Mucosa of rectum (tissue), 2 donors: ENCODE data around the gene RASGRF2.
"Not testable (repeated sequence)": the region's sequence is repeated elsewhere in the genome, so short reads cannot be mapped to it uniquely, and the experiment has no call there.

ENCODE experiments used
- H3K27ac ChIP-seq, 2 donors: one replicate each; pipeline ENCODE4 v1.7.0; 2013; ENCODE audit warnings: inconsistent platforms in 2 of 2, low read depth in 2 of 2, low read length in 2 of 2
- H3K27me3 ChIP-seq, 2 donors: one replicate each; pipeline ENCODE4 v1.7.0; 2013; ENCODE audit warnings: low read length in 2 of 2; ENCODE audit not compliant: control insufficient read depth in 2 of 2, insufficient read depth in 2 of 2
- H3K36me3 ChIP-seq, 2 donors: one replicate each; pipeline ENCODE4 v1.7.0; 2013; ENCODE audit warnings: low read length in 2 of 2; ENCODE audit not compliant: control insufficient read depth in 2 of 2, insufficient read depth in 2 of 2
- H3K4me1 ChIP-seq, 2 donors: one replicate each; pipeline ENCODE4 v1.7.0; 2013; ENCODE audit warnings: low read length in 2 of 2, mild to moderate bottlenecking in 1 of 2; ENCODE audit not compliant: control insufficient read depth in 2 of 2, insufficient read depth in 2 of 2
- H3K4me3 ChIP-seq, 2 donors: one replicate each; pipeline ENCODE4 v1.7.0; 2013; ENCODE audit warnings: low read length in 2 of 2
- H3K9ac ChIP-seq, 2 donors: one replicate each; pipeline ENCODE4 v1.7.0; 2013; ENCODE audit warnings: low read length in 2 of 2, low read depth in 1 of 2, mild to moderate bottlenecking in 1 of 2
- H3K9me3 ChIP-seq, 2 donors: one replicate each; pipeline ENCODE4 v1.7.0; 2013; ENCODE audit warnings: low read length in 2 of 2; ENCODE audit not compliant: control insufficient read depth in 2 of 2
- donor health status: healthy.
- donor health status: Normal muscosa, but diverticular disease.

Gene RASGRF2

DNA sequence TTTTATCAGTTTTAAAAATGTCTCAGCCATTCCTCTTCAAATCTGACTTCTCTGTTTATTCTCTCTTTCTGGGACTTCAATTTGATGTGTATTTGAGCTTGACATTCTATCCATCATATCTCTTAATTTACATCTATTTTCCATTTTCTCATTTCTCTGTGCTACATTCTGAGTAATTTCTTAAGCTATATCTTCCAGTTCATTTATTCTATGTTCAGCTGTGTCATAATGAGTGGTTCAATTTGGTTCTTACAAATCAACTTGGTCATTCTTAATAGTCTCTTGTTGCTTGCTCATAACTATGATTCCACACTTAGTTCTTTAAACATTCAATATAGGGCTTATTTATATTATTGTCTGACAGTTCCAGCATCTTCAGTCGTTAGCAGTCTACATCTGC lies 289.8 kb downstream of the RASGRF2 start:
- Histone ChIP-seq H3K9me3 (no peaks in the 10 kb centered on the region), H3K27ac (no peak overlapping the region), H3K36me3 (no peaks in the 10 kb centered on the region), H3K4me3 (no peak overlapping the region), H3K27me3 (no peaks in the 10 kb centered on the region), H3K4me1 (no peaks in the 10 kb centered on the region), H3K9ac (no peak overlapping the region)

DNA sequence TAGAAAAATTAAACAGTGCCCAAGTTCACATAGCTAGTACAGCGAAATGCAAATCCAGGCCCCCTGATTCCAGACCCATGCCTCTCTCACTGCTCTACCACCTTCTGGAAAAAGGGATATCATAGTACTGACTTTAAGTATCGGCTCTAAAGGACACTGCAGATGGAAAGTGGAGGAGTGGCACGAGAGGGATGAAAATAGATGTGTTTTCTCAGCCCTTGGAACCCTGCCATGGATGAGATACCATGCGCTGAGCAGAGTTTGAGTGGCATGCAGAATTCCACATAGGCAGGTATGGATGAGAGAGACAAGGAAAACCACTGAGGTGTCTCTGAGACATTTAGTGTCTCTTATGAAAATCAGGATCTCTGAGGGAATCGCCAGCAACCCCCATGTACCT lies 291.8 kb downstream of the RASGRF2 start:
- H3K9ac ChIP-seq: no peak overlapping the region
- no peaks in the 10 kb centered on the region for H3K9me3 ChIP-seq
- H3K4me3 ChIP-seq: no peak overlapping the region
- H3K36me3 ChIP-seq: no peaks in the 10 kb centered on the region
- H3K27ac ChIP-seq: no peak overlapping the region
- no peaks in the 10 kb centered on the region for H3K27me3 ChIP-seq
- H3K4me1 ChIP-seq: no peaks in the 10 kb centered on the region

- Histone ChIP-seq H3K4me1 (no peaks in the 10 kb centered on the region), H3K36me3 (no peaks in the 10 kb centered on the region), H3K27ac (no peak overlapping the region), H3K4me3 (no peak overlapping the region), H3K9me3 (no peaks in the 10 kb centered on the region), H3K27me3 (no peaks in the 10 kb centered on the region), H3K9ac (no peak overlapping the region)
Observed at GRCh38 chr5:81252904-81253303, 292.7 kb downstream of the RASGRF2 start.

DNA sequence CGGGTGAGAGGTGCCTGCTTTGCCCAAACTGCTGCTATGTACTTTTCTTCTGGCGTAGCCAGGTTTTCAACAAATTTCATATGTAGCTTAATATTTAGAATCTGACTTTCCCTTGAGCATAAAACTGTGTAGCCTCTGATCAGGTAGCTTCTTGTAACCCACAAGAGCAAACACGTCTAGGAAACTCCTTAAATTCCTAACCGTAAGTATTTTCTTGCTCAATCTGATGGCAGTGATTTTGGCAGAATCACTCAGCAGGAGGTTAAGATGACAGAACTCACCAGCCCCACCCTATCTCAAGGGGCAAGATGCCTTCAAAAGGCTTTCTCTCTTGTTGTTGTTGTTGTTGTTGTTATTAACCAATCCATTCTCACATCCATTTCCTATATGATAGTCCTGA lies 293.7 kb downstream of the RASGRF2 start:
- H3K36me3 ChIP-seq: no peaks in the 10 kb centered on the region
- H3K9me3 ChIP-seq: no peaks in the 10 kb centered on the region
- no peak overlapping the region for H3K4me3 ChIP-seq
- H3K27ac ChIP-seq: no peak overlapping the region
- H3K9ac ChIP-seq: no peak overlapping the region
- H3K4me1 ChIP-seq: no peaks in the 10 kb centered on the region
- no peaks in the 10 kb centered on the region for H3K27me3 ChIP-seq

DNA sequence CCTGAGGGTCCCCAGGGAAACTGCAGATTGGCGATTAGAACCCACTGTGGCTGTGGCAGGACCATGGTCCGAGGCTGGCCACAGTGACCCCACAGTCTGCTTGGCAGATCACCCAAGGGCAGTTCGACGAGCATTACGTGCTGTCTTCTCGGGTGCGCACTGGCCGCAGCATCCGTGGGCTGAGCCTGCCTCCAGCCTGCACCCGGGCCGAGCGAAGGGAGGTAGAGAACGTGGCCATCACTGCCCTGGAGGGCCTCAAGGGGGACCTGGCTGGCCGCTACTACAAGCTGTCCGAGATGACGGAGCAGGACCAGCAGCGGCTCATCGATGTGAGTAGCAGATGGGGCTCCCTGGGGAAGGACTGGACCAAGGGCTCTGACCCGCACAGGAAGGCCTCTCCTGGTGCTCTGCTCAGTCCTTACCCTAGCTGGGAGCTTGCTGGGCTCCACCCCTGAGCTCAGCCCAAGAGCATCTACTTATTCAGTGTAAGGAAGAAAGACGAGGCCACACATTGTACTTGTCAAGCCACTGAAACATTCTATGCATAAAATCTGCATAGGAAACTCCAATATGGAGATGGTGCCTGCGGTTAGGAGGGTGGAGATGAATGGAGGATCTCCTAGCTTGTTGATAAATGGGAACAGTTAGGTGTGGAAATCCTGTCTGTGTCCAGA lies 294.9 kb downstream of the RASGRF2 start:
- Histone ChIP-seq H3K4me1 (no peaks in the 10 kb centered on the region), H3K36me3 (peaks cover 0 to 3% of the 10 kb centered on the region in 2 donors), H3K27me3 (no peaks in the 10 kb centered on the region), H3K9me3 (no peaks in the 10 kb centered on the region), H3K9ac (no peak overlapping the region), H3K4me3 (no peak overlapping the region), H3K27ac (no peak overlapping the region)

DNA sequence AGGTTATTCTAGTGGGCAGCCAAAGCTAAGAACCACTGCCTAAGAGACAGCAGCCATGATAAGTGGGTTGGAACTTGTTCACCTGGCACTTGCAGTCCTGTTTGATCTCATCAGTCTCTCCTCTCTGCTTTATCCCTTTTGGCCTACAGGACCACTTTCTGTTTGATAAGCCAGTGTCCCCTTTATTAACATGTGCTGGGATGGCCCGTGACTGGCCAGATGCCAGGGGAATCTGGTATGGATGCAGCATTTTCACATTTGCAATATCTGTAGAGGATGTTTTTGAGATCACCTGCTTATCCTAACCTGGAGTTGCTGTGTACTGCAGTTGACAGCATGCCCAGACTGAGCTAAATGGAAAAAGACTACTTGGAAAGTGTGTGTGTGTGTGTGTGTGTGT lies 296.6 kb downstream of the RASGRF2 start:
- Histone ChIP-seq H3K27me3 (no peaks in the 10 kb centered on the region), H3K9me3 (no peaks in the 10 kb centered on the region), H3K4me3 (no peak overlapping the region), H3K9ac (no peak overlapping the region), H3K4me1 (no peaks in the 10 kb centered on the region), H3K27ac (no peak overlapping the region), H3K36me3 (peaks cover 0 to 3% of the 10 kb centered on the region in 2 donors)

DNA sequence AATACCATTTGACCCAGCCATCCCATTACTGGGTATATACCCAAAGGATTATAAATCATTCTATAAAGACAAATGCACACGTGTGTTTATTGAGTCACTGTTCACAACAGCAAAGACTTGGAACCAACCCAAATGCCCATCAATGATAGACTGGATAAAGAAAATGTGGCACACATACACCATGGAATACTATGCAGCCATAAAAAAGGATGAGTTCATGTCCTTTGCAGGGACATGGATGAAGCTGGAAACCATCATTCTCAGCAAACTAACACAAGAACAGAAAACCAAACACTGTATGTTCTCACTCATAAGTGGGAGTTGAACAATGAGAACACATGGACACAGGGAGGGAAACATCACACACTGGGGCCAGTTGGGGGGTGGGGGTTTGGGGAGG lies 302.6 kb downstream of the RASGRF2 start:
- not testable (repeated sequence) for H3K4me3 ChIP-seq, H3K9me3 ChIP-seq, H3K27me3 ChIP-seq, H3K9ac ChIP-seq, H3K27ac ChIP-seq, H3K4me1 ChIP-seq, H3K36me3 ChIP-seq

DNA sequence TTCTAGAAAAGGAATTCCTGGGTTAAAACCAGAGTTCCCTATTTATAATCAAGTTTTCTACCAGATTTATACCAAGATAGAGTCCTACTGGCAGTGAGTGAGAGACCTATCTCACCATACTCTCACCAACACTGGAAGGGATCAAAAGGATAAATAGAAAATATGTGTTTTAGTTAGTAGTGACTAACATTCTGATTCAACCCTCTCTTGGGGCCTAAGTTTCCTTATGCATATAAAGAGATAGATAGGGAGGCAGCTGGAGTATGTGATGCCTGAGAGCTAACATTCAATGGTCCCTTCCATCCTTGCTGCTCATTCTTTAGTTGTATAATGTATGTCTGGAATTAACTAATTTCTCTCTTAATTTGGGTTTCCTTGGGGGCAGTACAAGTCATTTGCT lies 304.9 kb downstream of the RASGRF2 start:
- H3K9ac ChIP-seq: no peak overlapping the region
- no peaks in the 10 kb centered on the region for H3K9me3 ChIP-seq
- no peaks in the 10 kb centered on the region for H3K36me3 ChIP-seq
- no peaks in the 10 kb centered on the region for H3K27me3 ChIP-seq
- H3K4me1 ChIP-seq: no peaks in the 10 kb centered on the region
- no peak overlapping the region for H3K4me3 ChIP-seq
- H3K27ac ChIP-seq: no peak overlapping the region

DNA sequence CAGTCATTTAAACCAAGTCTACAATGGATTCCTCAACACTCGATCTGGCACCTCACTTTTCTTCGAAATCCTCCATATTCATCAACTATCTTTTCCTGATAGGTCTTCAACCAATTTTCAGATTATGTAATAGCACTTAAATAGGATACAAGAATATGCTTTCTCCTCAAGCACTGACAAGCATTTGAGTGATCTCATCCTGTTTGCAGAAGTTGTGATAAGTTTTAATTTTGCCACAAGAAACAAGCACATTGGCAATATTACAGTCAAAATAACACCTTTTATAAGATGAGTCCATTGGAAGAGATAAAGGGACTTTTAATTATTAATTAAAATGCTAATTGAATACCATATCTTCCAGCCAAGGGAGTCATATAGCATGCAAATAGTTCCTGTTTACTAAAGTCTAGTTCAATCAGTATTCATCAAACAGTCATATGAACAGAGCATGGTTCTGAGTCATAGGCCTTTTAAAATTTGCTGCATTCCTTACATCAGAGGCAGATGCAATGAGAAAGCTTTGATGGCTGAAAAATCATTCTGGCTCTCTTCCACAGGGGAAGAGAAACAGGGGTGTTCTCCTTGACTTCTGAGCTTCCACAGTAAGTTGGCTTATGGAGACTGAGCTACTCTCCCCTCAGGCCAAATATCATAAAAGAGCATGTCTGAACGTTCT lies 308.5 kb downstream of the RASGRF2 start:
- Histone ChIP-seq H3K9me3 (no peaks in the 10 kb centered on the region), H3K4me1 (no peaks in the 10 kb centered on the region), H3K9ac (peak overlapping the region in 1 of 2 donors; percentile 19), H3K27me3 (no peaks in the 10 kb centered on the region), H3K4me3 (no peak overlapping the region), H3K27ac (no peak overlapping the region), H3K36me3 (no peaks in the 10 kb centered on the region)

DNA sequence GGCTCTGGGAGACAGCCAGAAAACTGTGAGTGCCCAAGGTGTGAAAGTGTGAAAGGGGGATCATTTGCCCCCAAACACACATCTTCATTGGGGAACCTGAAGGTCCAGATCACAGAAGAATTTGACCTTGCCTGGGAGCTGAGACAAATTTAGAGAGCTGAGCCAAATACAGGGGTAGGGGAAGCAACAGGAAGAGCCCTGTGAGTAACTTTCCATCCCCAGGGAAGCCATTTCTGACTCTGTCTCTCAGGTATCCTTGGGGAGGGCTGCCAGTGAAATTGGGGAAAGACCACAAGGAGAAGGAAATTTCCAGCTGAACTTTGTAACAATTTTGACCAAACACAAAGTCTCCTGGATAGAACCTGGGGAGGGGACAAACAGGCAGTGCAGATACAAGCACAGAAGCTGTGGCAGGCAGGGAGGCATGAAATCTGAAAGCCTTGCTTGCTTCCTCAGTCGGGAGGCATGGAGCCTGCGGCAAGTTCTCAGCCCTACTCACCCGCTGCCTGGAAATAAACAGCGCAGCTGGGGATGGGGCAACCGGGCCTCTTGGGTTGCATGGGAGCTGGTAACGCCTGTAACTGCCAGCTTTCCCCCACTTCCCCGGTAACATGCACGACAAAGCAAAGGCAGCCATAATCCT lies 309.7 kb downstream of the RASGRF2 start:
- no peaks in the 10 kb centered on the region for H3K4me1 ChIP-seq
- no peak overlapping the region for H3K27ac ChIP-seq
- no peaks in the 10 kb centered on the region for H3K36me3 ChIP-seq
- H3K27me3 ChIP-seq: no peaks in the 10 kb centered on the region
- no peak overlapping the region for H3K9ac ChIP-seq
- H3K4me3 ChIP-seq: no peak overlapping the region
- H3K9me3 ChIP-seq: no peaks in the 10 kb centered on the region
